PC-9 (cell line): ENCODE measurements around the gene CNBP.

ENCODE experiments used
- CTCF ChIP-seq: fragments of 200-600 bp; sonication (generic); conservative IDR thresholded peaks from 2 replicates; pipeline ENCODE4 v1.6.1; 2017; ENCODE audit warnings: mixed run types, antibody characterized with exemption, mild to moderate bottlenecking, moderate library complexity
- EZH2 ChIP-seq: fragments of 200-600 bp; sonication (generic); IDR thresholded peaks from 2 replicates; pipeline ENCODE4 v1.8.0; 2017; ENCODE audit warnings: antibody characterized with exemption, low read depth

- no peak for TF ChIP-seq EZH2
- TF ChIP-seq CTCF: no peak
These were observed 61.8 kb downstream of the CNBP start, which contains the start of gene RAB43 for GRCh38 chr3:129121792-129122411.
